RKO (cell line): ENCODE results near the gene NOX3.
A peak's percentile ranks its signal among the peaks of the same experiment; 100 is the strongest.
"Not testable (repeated sequence)": the region's sequence is repeated elsewhere in the genome, so short reads cannot be mapped to it uniquely, and the experiment has no call there.

Source experiments
- DNase-seq: peaks from one replicate; pipeline ENCODE4 v3.0.0-alpha.2; 2016; ENCODE audit warnings: low spot score

The NOX3 gene

GRCh38 chr6:155466539-155466938 is 10.9 kb upstream of the NOX3 start:
- DNase-seq, result no peak

DNA sequence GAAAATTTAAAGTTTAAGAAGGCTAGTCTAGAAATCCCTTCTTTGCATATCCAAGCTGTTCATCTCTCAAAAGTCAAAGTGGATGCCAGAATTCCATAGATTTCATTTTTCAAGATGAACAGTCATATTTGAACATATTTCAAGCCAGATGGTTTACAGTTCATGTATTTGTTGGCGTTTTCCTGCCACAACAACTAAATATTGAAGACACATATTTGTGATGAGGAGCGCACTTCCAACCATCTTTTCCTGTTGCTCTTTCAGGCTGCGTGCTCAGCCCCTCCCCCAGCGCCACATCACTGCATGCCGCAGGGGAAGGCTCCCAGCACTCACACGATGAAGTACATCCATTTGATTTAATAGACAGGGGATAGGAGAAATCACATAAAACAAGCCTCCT is 5.9 kb upstream of the NOX3 start:
- DNase-seq, result no peak

DNA sequence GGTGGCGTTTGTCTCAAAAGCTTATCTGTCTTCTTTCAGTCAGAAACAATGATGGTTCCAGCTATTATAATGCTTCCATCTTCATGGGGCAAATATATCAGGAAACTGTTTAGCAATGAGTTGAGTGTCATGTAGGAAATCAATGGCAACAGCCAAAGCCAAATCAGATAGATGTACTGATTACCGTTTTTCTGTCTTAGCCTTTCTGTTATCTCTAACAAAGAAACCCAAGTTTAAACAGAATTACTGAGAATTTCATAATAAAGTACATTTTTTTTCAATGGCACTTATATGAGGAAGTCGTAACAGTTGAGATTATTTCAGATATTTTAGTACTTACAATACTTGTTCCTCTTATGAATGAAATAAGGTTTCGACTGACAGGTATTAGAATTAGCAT is 1.2 kb downstream of the NOX3 start:
- DNase-seq, result no peak

DNA sequence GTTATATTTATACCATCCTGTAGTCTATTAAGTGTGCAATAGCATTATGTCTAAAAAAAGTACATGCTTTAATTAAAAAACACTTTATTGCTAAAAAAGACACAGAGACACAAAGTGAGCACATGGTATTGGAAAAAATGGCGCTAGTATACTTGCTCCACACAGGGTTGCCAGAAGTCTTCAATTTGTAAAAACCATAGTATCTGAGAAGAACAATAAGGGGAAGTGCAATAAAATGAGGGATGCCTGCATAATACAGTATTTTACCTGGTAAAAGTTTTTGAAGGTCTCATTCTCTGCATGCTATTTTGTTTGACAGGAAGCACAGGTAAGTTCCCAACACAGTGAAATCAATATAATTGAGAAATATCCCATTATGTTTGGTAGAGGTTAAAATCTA is 1.6 kb downstream of the NOX3 start:
- DNase-seq, result no peak

DNA sequence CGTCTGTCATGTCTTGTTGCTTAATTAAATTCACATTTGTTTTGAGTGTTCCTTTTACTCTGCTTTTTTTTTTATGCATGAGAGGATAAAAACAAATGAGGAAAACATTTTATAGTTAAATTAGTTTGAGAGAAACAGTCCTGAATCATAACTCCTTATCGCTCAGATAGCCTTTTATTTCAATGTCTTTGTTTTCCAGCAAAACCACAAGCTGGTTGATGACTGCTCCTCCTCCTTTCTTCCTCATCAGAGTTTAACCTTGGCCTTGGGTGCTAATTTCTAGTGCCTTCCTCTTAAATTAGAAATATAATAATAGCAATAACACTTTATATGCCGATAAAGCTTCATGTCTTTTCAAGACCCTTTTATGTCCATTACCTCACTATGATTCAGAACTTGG is 3.1 kb downstream of the NOX3 start:
- no peak for DNase-seq

DNA sequence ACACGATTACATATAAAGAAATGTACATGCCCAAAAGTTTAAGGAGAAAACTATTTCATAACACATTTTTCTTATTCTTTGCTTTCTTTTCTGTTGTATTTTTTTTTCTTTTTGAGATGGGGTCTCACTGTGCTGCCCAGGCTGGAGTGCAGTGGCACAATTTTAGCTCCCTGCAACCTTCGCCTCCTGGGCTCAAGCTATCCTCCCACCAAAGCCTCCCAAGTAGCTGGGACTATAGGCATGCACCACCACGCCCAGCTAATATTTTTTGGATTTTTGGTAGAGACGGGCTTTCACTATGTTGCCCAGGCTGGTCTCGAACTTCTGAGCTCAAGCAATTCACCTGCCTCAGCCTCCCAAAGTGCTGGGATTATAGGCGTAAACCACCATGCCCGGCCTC is 4.1 kb downstream of the NOX3 start:
- DNase-seq, result not testable (repeated sequence)

DNA sequence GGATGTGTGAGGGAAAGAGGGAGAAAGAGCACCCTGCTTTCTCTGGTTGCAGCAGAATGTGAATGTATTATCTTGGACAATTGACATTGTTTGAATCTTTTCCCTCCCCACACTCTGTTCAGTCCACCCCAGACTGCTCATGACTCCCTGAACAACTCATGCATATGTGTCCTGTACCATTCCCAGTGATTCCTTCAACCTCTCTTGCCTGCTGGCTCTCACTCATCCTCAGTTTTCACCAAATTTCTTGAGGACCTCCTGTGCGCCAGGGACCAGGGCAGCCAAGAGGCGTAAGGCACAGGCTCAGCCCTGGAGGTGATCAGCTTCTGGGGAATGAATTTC is 5.4 kb downstream of the NOX3 start:
- no peak for DNase-seq

GRCh38 chr6:155449450-155450239 is 6.0 kb downstream of the NOX3 start:
- no peak for DNase-seq

DNA sequence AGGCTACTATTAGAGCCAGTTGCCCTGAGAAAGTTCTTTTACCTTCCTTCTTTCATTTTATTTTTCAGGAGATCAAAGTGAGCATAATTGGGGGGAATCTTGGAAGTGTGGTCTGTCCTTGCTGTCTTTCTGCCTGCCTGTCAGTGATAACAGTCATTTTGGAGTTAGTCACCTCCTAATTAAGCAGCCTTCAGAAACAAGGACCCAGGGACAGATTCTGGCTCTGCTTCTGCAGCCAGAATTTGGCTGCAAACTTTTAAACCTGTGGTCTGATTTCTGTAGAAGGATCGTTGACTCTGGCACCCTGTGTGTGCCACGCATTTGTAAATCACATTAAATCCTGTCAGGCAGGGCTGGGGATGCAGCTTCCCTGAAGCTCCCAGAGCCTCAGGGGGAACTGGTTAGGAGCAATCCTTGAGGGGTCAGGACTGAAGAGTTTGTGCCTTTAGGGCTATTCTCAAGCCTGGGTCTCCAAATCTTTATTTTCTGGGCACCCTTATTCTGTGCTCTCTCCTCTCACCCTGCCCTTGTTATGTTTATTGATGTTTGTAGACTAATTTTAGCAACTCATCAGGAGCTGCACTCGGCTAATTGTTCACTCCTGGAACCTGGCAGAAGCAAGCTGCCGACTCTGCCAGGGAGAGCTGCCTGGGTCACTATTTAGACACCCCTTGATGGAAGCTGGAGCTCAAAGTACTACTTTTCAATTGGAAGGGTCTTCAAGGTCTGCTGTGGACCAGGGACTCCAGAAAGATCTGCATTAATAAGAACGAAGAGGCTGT is 6.8 kb downstream of the NOX3 start:
- no peak for DNase-seq

DNA sequence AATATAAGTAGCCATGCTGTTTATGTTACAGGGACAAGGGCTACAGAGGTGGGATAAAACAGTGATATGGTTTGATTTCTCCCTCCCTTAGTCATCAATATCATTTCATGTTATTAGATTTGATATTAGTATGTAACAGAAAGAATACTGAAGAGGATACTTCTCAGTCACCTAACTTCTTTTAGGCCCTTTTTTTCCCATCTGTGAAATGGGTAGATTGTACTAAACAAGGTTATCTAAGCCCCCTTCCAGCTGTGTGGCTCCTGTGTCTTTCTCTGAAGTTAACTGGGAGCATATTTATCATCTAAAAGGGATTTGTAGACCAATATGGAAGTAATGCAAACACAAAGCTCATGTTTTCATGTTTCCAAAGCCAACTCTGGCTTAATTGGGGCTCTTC is 7.7 kb downstream of the NOX3 start:
- DNase-seq, result no peak

- no peak for DNase-seq
Measured at GRCh38 chr6:155444952-155445903, 10.4 kb downstream of the NOX3 start.

DNA sequence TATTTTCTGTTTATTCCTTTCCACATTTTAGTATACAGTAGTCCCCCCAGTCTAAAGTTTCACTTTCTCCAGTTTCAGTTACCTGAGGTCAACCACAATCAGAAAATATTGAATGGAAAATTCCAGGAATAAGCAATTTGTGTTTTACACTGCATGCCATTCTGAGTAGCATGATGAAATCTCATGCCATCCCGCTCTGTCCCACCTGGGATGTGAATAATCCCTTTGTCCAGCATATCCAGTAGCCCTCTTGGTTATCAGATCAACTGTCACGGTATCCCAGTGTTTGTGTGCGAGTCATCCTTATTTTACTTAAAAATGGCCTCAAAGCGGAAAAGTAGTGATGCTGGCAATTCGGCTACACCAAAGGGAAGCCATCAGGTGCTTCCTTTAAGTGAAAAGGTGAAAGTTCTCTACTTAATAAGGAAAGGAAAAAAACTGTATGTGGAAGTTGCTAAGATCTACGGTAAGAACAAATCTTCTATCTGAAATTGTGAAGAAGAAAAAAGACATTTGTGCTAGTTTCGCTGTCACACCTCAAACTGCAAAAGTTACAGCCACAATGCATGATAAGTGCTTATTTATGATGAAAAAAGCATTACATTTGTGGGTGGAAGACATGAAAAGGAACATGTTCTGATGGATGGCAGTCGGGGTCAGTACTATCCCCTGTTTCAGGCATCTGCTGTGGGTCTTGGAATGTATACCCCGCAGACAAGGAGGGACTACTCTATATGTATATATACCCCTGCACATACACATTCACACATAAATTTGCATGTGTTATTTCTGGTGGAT is 11.3 kb downstream of the NOX3 start:
- DNase-seq, result peak; percentile 8

GRCh38 chr6:155443168-155443567 is 12.5 kb downstream of the NOX3 start:
- DNase-seq, result no peak

DNA sequence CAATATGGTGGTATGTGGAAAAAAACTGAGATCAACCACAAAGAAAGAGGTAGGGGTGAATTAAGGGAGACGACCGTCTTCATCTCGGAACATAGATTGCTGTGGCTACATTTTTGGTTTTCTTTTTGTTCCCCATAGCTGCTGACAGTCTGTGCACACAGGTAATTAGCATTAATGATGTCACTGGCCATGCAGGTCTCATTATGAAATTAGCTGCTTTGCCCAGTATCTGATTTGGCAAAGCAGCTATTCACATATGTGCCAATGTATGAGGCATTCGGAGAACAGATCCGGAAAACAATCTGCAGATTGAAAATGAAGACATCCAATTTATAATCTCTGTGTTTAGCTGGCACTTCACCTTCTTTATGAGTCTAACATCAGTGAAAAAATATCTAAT is 13.1 kb downstream of the NOX3 start:
- no peak for DNase-seq

- DNase-seq, result no peak
Measured at GRCh38 chr6:155441112-155441465, 14.6 kb downstream of the NOX3 start.

DNA sequence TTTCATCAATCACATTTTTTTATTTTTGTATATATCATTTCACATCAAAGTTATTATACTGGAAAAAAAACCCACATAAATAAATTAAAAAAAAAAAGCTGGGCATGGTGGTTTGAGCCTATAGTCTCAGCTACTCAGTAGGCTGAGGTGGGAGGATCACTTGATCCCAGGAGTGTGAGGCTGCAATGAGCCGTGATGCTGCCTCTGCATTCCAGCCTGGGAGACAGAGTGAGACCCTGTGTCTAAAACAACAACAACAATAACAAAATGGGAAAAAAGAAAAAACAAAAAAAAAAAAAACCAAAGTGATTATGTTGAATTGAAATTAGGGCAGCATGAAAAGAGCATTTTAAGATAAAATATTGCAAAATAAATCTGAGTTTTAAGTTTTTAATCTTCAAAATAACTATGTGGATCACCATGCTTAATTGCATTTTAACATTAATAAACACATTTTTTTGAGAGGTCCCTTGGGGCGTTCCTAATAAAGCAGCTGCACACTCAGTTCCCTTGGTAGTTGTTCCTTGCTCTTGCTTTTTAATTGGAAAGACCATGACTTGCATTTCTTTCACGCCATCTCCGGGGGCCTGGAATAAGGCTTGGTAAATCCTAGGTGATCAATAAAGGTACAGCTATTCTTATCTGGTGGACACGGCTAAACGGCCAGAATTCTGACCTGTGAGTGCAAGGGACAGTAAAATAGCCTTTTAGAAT is 15.1 kb downstream of the NOX3 start:
- no peak for DNase-seq

- no peak for DNase-seq
Measured at GRCh38 chr6:155439376-155439775, 16.3 kb downstream of the NOX3 start.

GRCh38 chr6:155436981-155437749 is 18.5 kb downstream of the NOX3 start:
- DNase-seq, result no peak

DNA sequence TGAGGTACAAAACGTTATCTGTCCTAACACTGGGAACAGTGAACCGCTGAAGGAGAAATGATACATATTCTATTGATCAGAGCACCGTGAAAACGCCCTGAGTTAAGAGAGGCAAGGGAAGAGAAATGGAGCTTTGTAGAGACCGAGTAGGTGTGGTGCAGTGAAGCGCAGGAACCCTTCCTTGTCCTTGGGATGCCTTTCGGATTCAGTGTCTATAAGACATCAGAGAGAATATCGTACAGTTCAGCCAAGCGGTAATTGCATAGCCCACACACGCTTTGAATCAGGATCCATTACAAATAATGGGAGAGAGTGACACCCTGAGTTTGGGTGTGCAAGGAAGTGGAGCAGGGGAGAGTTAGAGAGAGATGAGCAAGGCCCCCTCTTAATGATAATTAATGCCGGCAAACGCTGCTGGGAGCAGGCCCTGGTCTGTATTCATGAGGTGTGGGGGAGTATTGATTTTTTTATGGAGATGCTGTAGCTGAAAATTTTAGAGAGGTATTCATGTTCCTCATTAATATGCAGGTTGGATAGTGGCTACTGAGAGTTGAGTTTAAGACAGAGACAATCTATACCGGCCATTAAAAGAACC is 20.7 kb downstream of the NOX3 start:
- DNase-seq, result no peak

GRCh38 chr6:155434096-155434495 is 21.5 kb downstream of the NOX3 start:
- DNase-seq, result no peak
